Ovary (tissue), 9 donors: Measurements from ENCODE around the gene RBM7. TPM values are rescaled to one million over a fixed set of nuclear protein-coding genes. Genes with fewer than 3 reads are reported as not detected.

ENCODE experiments used
- DNase-seq, 5 donors: peaks; one replicate each; pipeline ENCODE4 v3.0.0-alpha.2; 2019 to 2020
- H3K27ac ChIP-seq, 2 donors: fragments of 200-600 bp; one replicate each; pipeline versions ENCODE4 v1.5.1 to v1.8.0; 2019 to 2022
- H3K27me3 ChIP-seq: fragments of 200-600 bp; one replicate; pipeline ENCODE4 v1.8.0; 2022
- H3K36me3 ChIP-seq: fragments of 200-600 bp; sonication (generic); one replicate; pipeline ENCODE4 v1.5.1; 2019
- H3K4me1 ChIP-seq: one replicate; pipeline ENCODE4 v1.8.1; 2013; ENCODE audit warnings: mild to moderate bottlenecking, moderate library complexity; ENCODE audit not compliant: insufficient read depth
- H3K4me3 ChIP-seq: fragments of 200-600 bp; sonication (generic); one replicate; pipeline ENCODE4 v1.5.1; 2017
- H3K9me3 ChIP-seq, 2 donors: fragments of 200-600 bp in 1 of 2; sonication (generic) in 1 of 2; one replicate each; pipeline versions ENCODE4 v1.5.1 to v1.8.1; 2013 to 2019; ENCODE audit warnings: mild to moderate bottlenecking in 1 of 2, moderate library complexity in 1 of 2
- EP300 ChIP-seq: sonication (generic); formaldehyde crosslinking; IDR thresholded peaks from one replicate; pipeline ENCODE4 v1.6.1; 2017; ENCODE audit warnings: antibody characterized with exemption
- POLR2A ChIP-seq: fragments of 450-650 bp; IDR thresholded peaks from one replicate; pipeline ENCODE4 v1.6.1; 2017; ENCODE audit warnings: antibody characterized with exemption, mild to moderate bottlenecking, moderate library complexity
- WGBS, 3 donors: extraction: QIAGEN DNeasy Blood & Tissue Kit in 1 of 3; methylation state at CpG; one replicate each; pipeline versions ENCODE4 v1.1.5 to v1.1.7; 2013 to 2017; 5-methylcytosine and 5-hydroxymethylcytosine counted together
- intact Hi-C, 4 donors: fragments of 100-400 bp; cut with DNase I; formaldehyde crosslinking; loops; one replicate each; pipeline versions ENCODE4 v1.11.0 to v1.15.1; 2022 to 2023
- polyA plus RNA-seq, 2 donors: library from polyadenylated mRNA; stranded (reverse); fragments of 200-250 nt in 1 of 2; fragments of 350-450 nt in 1 of 2; fragmentation: Illumina TruSeq in 1 of 2; extraction: RNeasy Lipid Tissue Mini Kit (QIAGEN cat#74804) in 1 of 2; gene quantifications; one replicate each; pipeline ENCODE4 v1.2.3, GENCODE V29; 2013 to 2014
- total RNA-seq, 7 donors: library from RNA; depleted of rRNA in 2 of 7; stranded (reverse); fragments of >200 nt in 2 of 7; fragmentation: NEBNext Ultra II Directional in 3 of 7; extraction: Animal tissue kit (Norgen Biotek cat#: 25700) in 3 of 7; gene quantifications; one replicate each; pipeline versions ENCODE4 v1.1.0 to v1.2.4, GENCODE V29; 2016 to 2023
- TF ChIP-seq, protein P1 (sequence below), 3 donors: fragments of 450-650 bp in 2 of 3; fragments of 200-600 bp in 1 of 3; IDR thresholded peaks; one replicate each; pipeline versions ENCODE4 v1.5.1 to v1.8.0; 2016 to 2022; ENCODE audit warnings: antibody characterized with exemption in 3 of 3, mild to moderate bottlenecking in 1 of 3
- donor health status: DM: no; HTN: no; CAD: no; lungs with moderate emphysema.
- donor health status: DM: no; HTN: no; CAD: no.
- donor health status: Bipolar disorder and iron deficiency.
- donor health status: DM: yes; HTN: yes; CAD: no.
- donor health status: DM: no; HTN: no; CAD: no.
- donor health status: DM: yes; HTN: yes; CAD: no.

RBM7 gene
- total and polyA plus RNA-seq, 9 donors = 21.1 to 41.3 (median 28.3) TPM

DNA sequence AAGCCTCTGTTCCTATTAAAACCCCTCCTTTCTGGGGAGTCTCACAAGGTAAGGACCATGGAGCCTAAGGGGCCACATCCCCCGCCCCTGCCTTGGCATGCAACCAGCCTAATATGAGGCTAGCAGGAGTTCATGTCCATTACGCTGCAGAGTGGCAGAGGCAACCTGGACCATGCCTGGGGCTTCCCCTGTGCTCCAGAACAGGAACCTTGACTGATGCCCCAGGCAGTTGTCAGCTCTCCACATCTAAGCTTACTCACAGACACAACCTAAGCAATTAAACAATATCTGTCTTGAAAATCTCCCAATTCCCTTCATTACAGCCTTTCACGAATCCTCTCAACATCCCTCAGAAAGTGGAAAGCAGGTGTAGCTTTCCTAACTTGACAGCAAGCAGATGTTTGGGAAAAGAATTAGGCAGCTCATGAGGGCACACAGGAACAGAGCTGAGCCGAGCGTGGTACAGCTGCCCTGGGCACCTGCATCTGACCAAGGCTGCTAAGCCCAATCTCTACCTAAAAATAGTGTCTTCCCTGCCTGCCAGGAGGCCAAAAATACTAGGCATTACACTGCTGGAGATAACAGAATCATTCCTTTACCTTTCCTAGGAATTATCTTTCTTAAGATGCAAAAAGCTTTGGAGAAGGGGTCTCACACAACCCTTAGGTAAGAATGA lies 20.9 kb upstream of the RBM7 start:
- Histone ChIP-seq H3K9me3 (no peaks in the 10 kb centered on the region), H3K36me3 (no peaks in the 10 kb centered on the region), H3K4me1 (no peaks in the 10 kb centered on the region), H3K27me3 (no peaks in the 10 kb centered on the region), H3K27ac (no peak overlapping the region), H3K4me3 (no peak overlapping the region)
- intact Hi-C loops = loop anchor here in 1 of 4 donors (10.0 kb wide), 1 partner anchor 1745 kb away; no protein-coding TSS in a partner anchor
- WGBS, 3 donors = 83 to 89% (median 83%) methylated on average over 5 of the region's 5 CpGs
- TF ChIP-seq EP300 (no peak), POLR2A (no peak)
- TF ChIP-seq, protein P1, sequence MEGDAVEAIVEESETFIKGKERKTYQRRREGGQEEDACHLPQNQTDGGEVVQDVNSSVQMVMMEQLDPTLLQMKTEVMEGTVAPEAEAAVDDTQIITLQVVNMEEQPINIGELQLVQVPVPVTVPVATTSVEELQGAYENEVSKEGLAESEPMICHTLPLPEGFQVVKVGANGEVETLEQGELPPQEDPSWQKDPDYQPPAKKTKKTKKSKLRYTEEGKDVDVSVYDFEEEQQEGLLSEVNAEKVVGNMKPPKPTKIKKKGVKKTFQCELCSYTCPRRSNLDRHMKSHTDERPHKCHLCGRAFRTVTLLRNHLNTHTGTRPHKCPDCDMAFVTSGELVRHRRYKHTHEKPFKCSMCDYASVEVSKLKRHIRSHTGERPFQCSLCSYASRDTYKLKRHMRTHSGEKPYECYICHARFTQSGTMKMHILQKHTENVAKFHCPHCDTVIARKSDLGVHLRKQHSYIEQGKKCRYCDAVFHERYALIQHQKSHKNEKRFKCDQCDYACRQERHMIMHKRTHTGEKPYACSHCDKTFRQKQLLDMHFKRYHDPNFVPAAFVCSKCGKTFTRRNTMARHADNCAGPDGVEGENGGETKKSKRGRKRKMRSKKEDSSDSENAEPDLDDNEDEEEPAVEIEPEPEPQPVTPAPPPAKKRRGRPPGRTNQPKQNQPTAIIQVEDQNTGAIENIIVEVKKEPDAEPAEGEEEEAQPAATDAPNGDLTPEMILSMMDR (IDR thresholded peaks at IDR 0.05) = no peak
- DNase-seq = no peak

GRCh38 chr11:114382509-114382908 lies 18.0 kb upstream of the RBM7 start:
- WGBS, 3 donors = 82 to 96% (median 95%) methylated on average over 3 of the region's 3 CpGs

DNA sequence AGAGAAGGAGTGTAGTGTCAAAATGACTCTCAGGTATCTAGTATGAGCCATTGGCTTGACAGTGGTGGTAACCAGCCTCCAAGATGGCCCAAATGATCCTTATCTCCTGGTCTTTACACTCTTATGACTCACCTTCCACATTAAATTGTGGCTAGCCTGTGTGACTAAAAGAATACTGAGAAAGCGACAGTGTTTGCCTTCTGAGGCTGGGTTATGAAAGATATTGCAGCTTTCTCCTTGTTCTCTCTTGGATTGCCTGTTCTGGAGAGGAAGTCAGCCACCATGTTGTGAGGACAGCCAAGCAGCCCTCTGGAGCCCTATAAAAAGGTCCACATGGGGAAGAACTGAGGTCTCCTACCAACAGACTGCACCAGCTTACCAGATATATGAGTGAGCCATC lies 16.0 kb upstream of the RBM7 start:
- H3K9me3 ChIP-seq = no peaks in the 10 kb centered on the region
- intact Hi-C loops = no loop called here
- H3K36me3 ChIP-seq = no peaks in the 10 kb centered on the region
- 91 to 100% (median 100%) methylated on average over 1 of the region's 1 CpG for WGBS, 3 donors
- H3K4me3 ChIP-seq = no peak overlapping the region
- DNase-seq = no peak
- H3K4me1 ChIP-seq = no peaks in the 10 kb centered on the region
- no peaks in the 10 kb centered on the region for H3K27me3 ChIP-seq
- no peak overlapping the region for H3K27ac ChIP-seq
- TF ChIP-seq POLR2A = no peak
- TF ChIP-seq, protein P1 (IDR thresholded peaks at IDR 0.05) = no peak
- no peak for TF ChIP-seq EP300

More at GRCh38 chr11:114382509-114382908, 18.0 kb upstream of the RBM7 start:
- Histone ChIP-seq H3K4me3 (no peak overlapping the region), H3K27ac (no peak overlapping the region), H3K27me3 (no peaks in the 10 kb centered on the region), H3K36me3 (no peaks in the 10 kb centered on the region), H3K4me1 (no peaks in the 10 kb centered on the region), H3K9me3 (no peaks in the 10 kb centered on the region)
- DNase-seq = no peak
- intact Hi-C loops = no loop called here
- TF ChIP-seq, protein P1 (IDR thresholded peaks at IDR 0.05) = no peak
- TF ChIP-seq EP300 = no peak

DNA sequence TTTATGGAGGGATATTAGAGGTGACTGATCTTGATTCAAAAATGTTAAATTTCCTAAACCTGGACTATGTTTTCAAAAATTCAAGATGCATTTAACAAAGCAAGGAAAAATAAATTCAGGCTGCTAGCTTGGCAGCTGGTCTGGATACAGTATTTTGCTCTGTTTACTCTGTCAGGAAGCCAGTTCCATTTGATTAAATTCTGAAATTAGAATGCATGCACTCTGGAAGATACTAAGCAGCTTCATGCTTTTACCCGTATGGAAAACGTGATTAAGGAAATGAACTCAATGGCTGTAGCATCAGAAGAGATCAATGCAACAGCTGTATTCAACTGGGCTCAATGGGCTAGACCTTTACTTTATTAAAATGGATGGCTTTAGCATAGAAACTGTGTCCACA lies 14.3 kb upstream of the RBM7 start:
- TF ChIP-seq POLR2A (no peak), EP300 (no peak)
- TF ChIP-seq, protein P1 (IDR thresholded peaks at IDR 0.05) = no peak
- H3K4me1 ChIP-seq = no peaks in the 10 kb centered on the region
- H3K27me3 ChIP-seq = no peaks in the 10 kb centered on the region
- H3K4me3 ChIP-seq = no peak overlapping the region
- H3K36me3 ChIP-seq = no peaks in the 10 kb centered on the region
- no peak overlapping the region for H3K27ac ChIP-seq
- no peak for DNase-seq
- no peaks in the 10 kb centered on the region for H3K9me3 ChIP-seq
- WGBS, 3 donors = 7 to 10% (median 8%) methylated on average over 2 of the region's 2 CpGs
- intact Hi-C loops = no loop called here
